GM10266 (cell line): ENCODE data around the gene GNAT2.

Experiments
- DNase-seq: peaks from one replicate; pipeline ENCODE4 v3.0.0; 2012; ENCODE audit errors: extremely low spot score
- CTCF ChIP-seq: IDR thresholded peaks from 2 replicates; pipeline ENCODE4 v1.5.1; 2012; ENCODE audit warnings: mild to moderate bottlenecking, low read depth; ENCODE audit not compliant: control insufficient read depth, insufficient read depth; ENCODE audit errors: missing control alignments

Gene GNAT2

GRCh38 chr1:109622137-109622892 is 2.9 kb upstream of the GNAT2 start:
- TF ChIP-seq CTCF: no peak
- no peak for DNase-seq

GRCh38 chr1:109621379-109622136 is 2.1 kb upstream of the GNAT2 start:
- no peak for DNase-seq
- TF ChIP-seq CTCF: no peak

GRCh38 chr1:109620841-109621286 is 1.4 kb upstream of the GNAT2 start:
- DNase-seq: peak; percentile 96
- TF ChIP-seq CTCF: no peak

GRCh38 chr1:109620401-109620791 is 980 bp upstream of the GNAT2 start:
- no peak for TF ChIP-seq CTCF
- no peak for DNase-seq

- DNase-seq: no peak
- TF ChIP-seq CTCF: no peak
These were observed 498 bp downstream of the GNAT2 start for GRCh38 chr1:109618661-109619575.

GRCh38 chr1:109617291-109617801 is 2.1 kb downstream of the GNAT2 start:
- no peak for DNase-seq
- peak; percentile 24 for TF ChIP-seq CTCF
